Effector CD8-positive, alpha-beta T cell (primary cell): Measurements from ENCODE around the gene ABCC6.

Experiments used
- DNase-seq: peaks from one replicate; lab custom pipeline; 2025; lab: John Stamatoyannopoulos, UW

The ABCC6 gene

GRCh38 chr16:16141784-16142396 is 81.4 kb downstream of the ABCC6 start:
- DNase-seq = no peak

GRCh38 chr16:16141141-16141540 is 82.2 kb downstream of the ABCC6 start:
- no peak for DNase-seq

DNA sequence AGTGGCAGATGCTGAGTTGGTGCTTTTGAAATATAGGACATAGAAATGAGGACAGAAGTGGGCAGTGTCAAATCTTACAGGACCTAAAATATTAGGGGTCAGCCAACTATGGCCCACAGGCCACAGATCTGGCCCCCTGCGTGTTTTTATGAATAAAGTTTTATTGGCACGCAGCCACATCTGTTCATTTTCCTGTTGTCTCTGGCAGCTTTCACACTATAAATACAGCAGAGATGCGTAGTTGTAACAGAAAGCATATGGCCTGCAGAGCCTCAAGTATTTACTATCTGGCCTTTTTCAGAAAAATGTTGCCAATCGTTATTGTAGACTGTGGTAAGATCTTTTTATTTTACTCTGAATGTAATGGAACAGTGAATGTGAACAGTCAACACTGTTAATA is 82.8 kb downstream of the ABCC6 start:
- DNase-seq = no peak

- no peak for DNase-seq
These were observed 83.5 kb downstream of the ABCC6 start for GRCh38 chr16:16139806-16140205.

- DNase-seq = no peak
These were observed 84.2 kb downstream of the ABCC6 start for GRCh38 chr16:16139061-16139460.

GRCh38 chr16:16138034-16138635 is 85.2 kb downstream of the ABCC6 start:
- DNase-seq = no peak

DNA sequence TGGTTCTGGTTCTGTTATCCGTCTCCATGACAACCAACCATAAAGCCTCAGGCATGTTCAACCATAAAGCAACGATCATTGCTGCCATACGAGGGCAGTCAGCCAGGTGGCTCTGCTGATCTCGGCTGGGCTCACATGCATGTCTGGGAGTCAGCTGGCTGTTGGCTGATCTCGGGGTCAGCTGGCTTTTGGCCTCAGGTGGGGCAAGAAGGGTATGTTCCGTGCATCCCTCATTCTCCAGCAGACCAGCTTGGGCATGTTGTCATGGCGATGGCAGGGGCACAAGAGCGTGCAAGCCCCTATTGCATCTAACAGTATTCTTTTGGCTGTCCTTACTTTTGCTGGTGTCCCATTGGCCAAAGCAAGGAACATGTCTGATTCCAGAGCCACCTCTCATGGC is 86.2 kb downstream of the ABCC6 start:
- no peak for DNase-seq

- DNase-seq = no peak
These were observed 86.7 kb downstream of the ABCC6 start for GRCh38 chr16:16136588-16136987.

GRCh38 chr16:16133943-16134604 is 89.2 kb downstream of the ABCC6 start:
- no peak for DNase-seq

GRCh38 chr16:16131659-16132058 is 91.6 kb downstream of the ABCC6 start:
- no peak for DNase-seq

GRCh38 chr16:16131204-16131603 is 92.1 kb downstream of the ABCC6 start:
- DNase-seq = no peak

- peak; percentile 38 for DNase-seq
These were observed 95.7 kb downstream of the ABCC6 start for GRCh38 chr16:16127469-16128116.

- no peak for DNase-seq
These were observed 96.4 kb downstream of the ABCC6 start for GRCh38 chr16:16126896-16127295.

GRCh38 chr16:16124974-16125373 is 98.3 kb downstream of the ABCC6 start:
- no peak for DNase-seq

DNA sequence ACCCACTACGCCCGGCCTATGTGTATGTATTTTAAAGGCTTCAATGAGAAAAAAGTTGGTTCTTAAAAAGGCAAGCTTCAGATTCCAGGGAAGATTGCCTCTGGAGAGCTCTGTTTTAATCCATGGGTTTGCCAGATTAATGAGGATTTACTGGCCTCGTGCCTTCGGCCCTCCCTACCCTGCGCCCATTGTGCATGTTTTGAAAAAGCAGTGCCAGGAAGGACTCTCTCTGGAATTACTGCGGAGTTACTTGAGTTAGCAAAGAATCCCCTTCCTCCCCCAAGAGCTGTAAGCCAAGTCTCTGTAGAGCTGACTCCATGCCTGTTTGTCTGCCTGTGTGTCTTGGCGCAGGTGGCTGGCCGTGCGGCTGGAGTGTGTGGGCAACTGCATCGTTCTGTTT is 98.9 kb downstream of the ABCC6 start:
- DNase-seq = no peak

- no peak for DNase-seq
These were observed 101.0 kb downstream of the ABCC6 start for GRCh38 chr16:16122264-16122663.

GRCh38 chr16:16121185-16121727 is 102.0 kb downstream of the ABCC6 start:
- DNase-seq = no peak

- no peak for DNase-seq
These were observed 102.7 kb downstream of the ABCC6 start for GRCh38 chr16:16120382-16121184.

DNA sequence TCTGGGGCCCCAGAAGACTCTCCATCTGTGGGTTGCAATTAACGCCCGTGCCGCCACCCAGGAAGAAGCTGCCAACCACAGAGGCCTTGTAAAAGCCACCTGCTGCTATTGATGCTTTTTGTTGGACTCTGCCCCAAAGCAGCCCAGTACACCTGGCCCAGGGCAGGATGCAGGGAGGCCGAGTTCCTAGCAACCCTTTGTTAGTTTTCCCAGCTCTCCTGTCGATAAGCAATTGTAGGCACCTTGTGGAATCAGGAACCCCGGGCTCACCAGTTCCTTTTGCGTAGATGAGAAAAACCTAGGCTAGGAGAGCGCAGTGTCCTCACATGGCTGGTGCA is 103.3 kb downstream of the ABCC6 start:
- DNase-seq = no peak

- DNase-seq = no peak
These were observed 105.0 kb downstream of the ABCC6 start for GRCh38 chr16:16118337-16118736.

- no peak for DNase-seq
These were observed 106.5 kb downstream of the ABCC6 start for GRCh38 chr16:16116841-16117240.

- no peak for DNase-seq
These were observed 110.2 kb downstream of the ABCC6 start for GRCh38 chr16:16113076-16113475.
